SK-N-SH treated with all-trans-retinoic acid at 6 μM for 48 hours (cell line): ENCODE measurements around the gene REM2.
A peak's percentile ranks its signal among the peaks of the same experiment; 100 is the strongest.

ENCODE experiments used
- ATAC-seq: fragments of 200-7000 bp; cut with Tn5 transposase; 3 replicates; pipeline ENCODE4 v1.9.1; 2020; ENCODE audit warnings: mild to moderate bottlenecking, moderate library complexity
- ARNTL ChIP-seq: fragments of 450-650 bp; formaldehyde crosslinking; IDR thresholded peaks from 2 replicates; pipeline ENCODE4 v1.5.0; 2020; ENCODE audit warnings: low read depth, mild to moderate bottlenecking, moderate library complexity, borderline replicate concordance
- BACH2 ChIP-seq: fragments of 250-450 bp; sonication (Bioruptor Pico); IDR thresholded peaks from 2 replicates; pipeline ENCODE4 v1.9.0; 2021; ENCODE audit warnings: mild to moderate bottlenecking, borderline replicate concordance
- CSDC2 ChIP-seq: fragments of 250-450 bp; sonication (Bioruptor Pico); IDR thresholded peaks from 2 replicates; pipeline ENCODE4 v1.5.0; 2020; ENCODE audit warnings: mild to moderate bottlenecking, moderate library complexity
- ESRRG ChIP-seq: fragments of 250-450 bp; sonication (Bioruptor Pico); IDR thresholded peaks from 2 replicates; pipeline ENCODE4 v1.6.1; 2021; ENCODE audit warnings: mild to moderate bottlenecking
- GLIS3 ChIP-seq: fragments of 250-450 bp; sonication (Bioruptor Pico); IDR thresholded peaks from 2 replicates; pipeline ENCODE4 v1.5.0; 2020; ENCODE audit warnings: mild to moderate bottlenecking, moderate library complexity
- ISL1 ChIP-seq: fragments of 250-450 bp; sonication (Bioruptor Pico); IDR thresholded peaks from 2 replicates; pipeline ENCODE4 v2.1.2; 2022; ENCODE audit warnings: mild to moderate bottlenecking, moderate library complexity
- OSR1 ChIP-seq: fragments of 250-450 bp; sonication (Bioruptor Pico); IDR thresholded peaks from 2 replicates; pipeline ENCODE4 v1.8.0; 2022; ENCODE audit warnings: moderate library complexity, mild to moderate bottlenecking, inconsistent platforms
- RARB ChIP-seq: fragments of 250-450 bp; sonication (Bioruptor Pico); IDR thresholded peaks from 2 replicates; pipeline ENCODE4 v1.8.0; 2021; ENCODE audit warnings: mild to moderate bottlenecking, moderate library complexity
- SNAI2 ChIP-seq: fragments of 250-450 bp; sonication (Bioruptor Pico); IDR thresholded peaks from 2 replicates; pipeline ENCODE4 v1.5.0; 2020; ENCODE audit warnings: mild to moderate bottlenecking, moderate library complexity
- ZC3H10 ChIP-seq: fragments of 250-450 bp; sonication (Bioruptor Pico); IDR thresholded peaks from 2 replicates; pipeline ENCODE4 v1.5.1; 2021; ENCODE audit warnings: mild to moderate bottlenecking, moderate library complexity
- ZFP3 ChIP-seq: fragments of 250-450 bp; sonication (Bioruptor Pico); IDR thresholded peaks from 2 replicates; pipeline ENCODE4 v1.5.0; 2020; ENCODE audit warnings: mild to moderate bottlenecking, moderate library complexity
- ZFP30 ChIP-seq: fragments of 450-650 bp; formaldehyde crosslinking; IDR thresholded peaks from 2 replicates; pipeline ENCODE4 v1.5.0; 2022; ENCODE audit warnings: mild to moderate bottlenecking, moderate library complexity
- ZNF565 ChIP-seq: fragments of 450-650 bp; formaldehyde crosslinking; conservative IDR thresholded peaks from 2 replicates; pipeline ENCODE4 v1.5.0; 2020; ENCODE audit warnings: low read depth, mild to moderate bottlenecking, moderate library complexity
- ZNF70 ChIP-seq: fragments of 450-650 bp; formaldehyde crosslinking; IDR thresholded peaks from 2 replicates; pipeline ENCODE4 v1.5.0; 2020; ENCODE audit warnings: mild to moderate bottlenecking, moderate library complexity
- ZNF8 ChIP-seq: fragments of 450-650 bp; formaldehyde crosslinking; IDR thresholded peaks from 2 replicates; pipeline ENCODE4 v1.5.0; 2020; ENCODE audit warnings: mild to moderate bottlenecking, moderate library complexity
- TF ChIP-seq, protein P1 (sequence below): fragments of 250-450 bp; sonication (Bioruptor Pico); IDR thresholded peaks from 2 replicates; pipeline ENCODE4 v1.5.0; 2020; ENCODE audit warnings: mild to moderate bottlenecking, moderate library complexity
- TF ChIP-seq, protein P2 (sequence below): fragments of 250-450 bp; sonication (Bioruptor Pico); IDR thresholded peaks from 2 replicates; pipeline ENCODE4 v1.8.0; 2020; ENCODE audit warnings: mild to moderate bottlenecking, moderate library complexity, borderline replicate concordance
- TF ChIP-seq, protein P3 (sequence below): fragments of 250-450 bp; sonication (Bioruptor Pico); IDR thresholded peaks from 2 replicates; pipeline ENCODE4 v1.5.1; 2020; ENCODE audit warnings: low read depth, mild to moderate bottlenecking, moderate library complexity

The REM2 gene

DNA sequence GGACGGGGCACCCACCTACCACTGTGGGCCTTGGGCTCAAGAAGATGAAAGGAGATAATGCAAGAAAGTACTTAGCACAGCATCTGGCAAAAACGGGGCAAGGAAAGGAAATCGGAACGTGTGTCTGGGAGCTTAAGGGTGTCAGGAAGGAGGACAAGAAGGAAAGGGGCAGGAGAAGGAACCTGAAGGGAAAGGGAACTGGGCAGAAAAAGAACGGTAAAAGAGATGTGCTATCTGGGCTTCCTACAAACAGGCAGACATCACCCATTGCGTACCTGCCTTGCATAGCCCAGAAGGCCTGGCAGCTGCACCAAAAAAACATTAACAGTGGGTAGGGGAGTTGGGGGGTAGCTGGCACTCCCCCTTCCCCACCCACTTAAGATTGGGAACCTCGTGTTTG is 958 bp upstream of the REM2 start (continued):
- no peak for TF ChIP-seq ZFP3 (CRISPR knock-in tag)
- TF ChIP-seq ZC3H10 (CRISPR knock-in tag): no peak
- no peak for TF ChIP-seq RARB (CRISPR knock-in tag)
- TF ChIP-seq ESRRG: no peak
- TF ChIP-seq BACH2: no peak
- TF ChIP-seq, protein P1, sequence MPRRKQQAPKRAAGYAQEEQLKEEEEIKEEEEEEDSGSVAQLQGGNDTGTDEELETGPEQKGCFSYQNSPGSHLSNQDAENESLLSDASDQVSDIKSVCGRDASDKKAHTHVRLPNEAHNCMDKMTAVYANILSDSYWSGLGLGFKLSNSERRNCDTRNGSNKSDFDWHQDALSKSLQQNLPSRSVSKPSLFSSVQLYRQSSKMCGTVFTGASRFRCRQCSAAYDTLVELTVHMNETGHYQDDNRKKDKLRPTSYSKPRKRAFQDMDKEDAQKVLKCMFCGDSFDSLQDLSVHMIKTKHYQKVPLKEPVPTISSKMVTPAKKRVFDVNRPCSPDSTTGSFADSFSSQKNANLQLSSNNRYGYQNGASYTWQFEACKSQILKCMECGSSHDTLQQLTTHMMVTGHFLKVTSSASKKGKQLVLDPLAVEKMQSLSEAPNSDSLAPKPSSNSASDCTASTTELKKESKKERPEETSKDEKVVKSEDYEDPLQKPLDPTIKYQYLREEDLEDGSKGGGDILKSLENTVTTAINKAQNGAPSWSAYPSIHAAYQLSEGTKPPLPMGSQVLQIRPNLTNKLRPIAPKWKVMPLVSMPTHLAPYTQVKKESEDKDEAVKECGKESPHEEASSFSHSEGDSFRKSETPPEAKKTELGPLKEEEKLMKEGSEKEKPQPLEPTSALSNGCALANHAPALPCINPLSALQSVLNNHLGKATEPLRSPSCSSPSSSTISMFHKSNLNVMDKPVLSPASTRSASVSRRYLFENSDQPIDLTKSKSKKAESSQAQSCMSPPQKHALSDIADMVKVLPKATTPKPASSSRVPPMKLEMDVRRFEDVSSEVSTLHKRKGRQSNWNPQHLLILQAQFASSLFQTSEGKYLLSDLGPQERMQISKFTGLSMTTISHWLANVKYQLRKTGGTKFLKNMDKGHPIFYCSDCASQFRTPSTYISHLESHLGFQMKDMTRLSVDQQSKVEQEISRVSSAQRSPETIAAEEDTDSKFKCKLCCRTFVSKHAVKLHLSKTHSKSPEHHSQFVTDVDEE (CRISPR knock-in tag): no peak

DNA sequence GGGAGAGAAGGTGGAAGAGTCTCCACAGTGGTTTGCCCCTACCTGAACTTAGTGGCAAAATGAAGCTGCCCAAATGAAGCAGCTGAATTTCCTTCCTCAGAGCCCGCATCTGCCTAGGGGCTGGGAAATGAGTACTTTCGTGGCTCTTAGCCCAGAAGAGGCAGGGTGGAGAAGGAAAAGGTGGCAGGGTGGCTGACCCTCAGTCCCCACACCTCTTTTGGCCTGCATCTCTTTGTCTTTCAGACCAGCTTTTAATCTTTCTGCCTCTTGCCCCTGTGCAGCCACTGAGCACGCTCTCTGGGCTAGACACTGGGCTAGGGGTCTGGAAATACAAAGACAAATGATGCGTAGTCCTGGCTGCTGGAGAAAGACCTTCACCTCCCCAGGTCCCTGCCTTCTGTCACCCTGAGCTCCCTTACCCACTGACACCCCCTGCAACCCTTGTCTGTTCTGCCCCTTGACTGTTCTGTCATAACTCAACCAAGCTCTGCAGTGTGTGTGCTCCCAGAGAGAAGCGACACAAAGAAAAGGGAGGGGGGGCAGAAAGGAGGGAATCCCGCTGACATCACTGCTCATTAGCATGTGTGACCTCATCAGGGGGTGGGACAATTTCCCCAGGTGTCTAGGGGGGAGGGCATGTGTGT is 371 bp upstream of the REM2 start:
- TF ChIP-seq ARNTL (CRISPR knock-in tag) (no peak), ZNF565 (CRISPR knock-in tag) (no peak), OSR1 (CRISPR knock-in tag) (no peak), ZNF8 (no peak), ZFP30 (no peak), CSDC2 (no peak), ZNF70 (CRISPR knock-in tag) (no peak), GLIS3 (CRISPR knock-in tag) (no peak), ISL1 (CRISPR knock-in tag) (no peak), ESRRG (no peak), ZFP3 (CRISPR knock-in tag) (no peak)
- TF ChIP-seq, protein P2, sequence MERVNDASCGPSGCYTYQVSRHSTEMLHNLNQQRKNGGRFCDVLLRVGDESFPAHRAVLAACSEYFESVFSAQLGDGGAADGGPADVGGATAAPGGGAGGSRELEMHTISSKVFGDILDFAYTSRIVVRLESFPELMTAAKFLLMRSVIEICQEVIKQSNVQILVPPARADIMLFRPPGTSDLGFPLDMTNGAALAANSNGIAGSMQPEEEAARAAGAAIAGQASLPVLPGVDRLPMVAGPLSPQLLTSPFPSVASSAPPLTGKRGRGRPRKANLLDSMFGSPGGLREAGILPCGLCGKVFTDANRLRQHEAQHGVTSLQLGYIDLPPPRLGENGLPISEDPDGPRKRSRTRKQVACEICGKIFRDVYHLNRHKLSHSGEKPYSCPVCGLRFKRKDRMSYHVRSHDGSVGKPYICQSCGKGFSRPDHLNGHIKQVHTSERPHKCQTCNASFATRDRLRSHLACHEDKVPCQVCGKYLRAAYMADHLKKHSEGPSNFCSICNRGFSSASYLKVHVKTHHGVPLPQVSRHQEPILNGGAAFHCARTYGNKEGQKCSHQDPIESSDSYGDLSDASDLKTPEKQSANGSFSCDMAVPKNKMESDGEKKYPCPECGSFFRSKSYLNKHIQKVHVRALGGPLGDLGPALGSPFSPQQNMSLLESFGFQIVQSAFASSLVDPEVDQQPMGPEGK (CRISPR knock-in tag): no peak
- TF ChIP-seq, protein P3, sequence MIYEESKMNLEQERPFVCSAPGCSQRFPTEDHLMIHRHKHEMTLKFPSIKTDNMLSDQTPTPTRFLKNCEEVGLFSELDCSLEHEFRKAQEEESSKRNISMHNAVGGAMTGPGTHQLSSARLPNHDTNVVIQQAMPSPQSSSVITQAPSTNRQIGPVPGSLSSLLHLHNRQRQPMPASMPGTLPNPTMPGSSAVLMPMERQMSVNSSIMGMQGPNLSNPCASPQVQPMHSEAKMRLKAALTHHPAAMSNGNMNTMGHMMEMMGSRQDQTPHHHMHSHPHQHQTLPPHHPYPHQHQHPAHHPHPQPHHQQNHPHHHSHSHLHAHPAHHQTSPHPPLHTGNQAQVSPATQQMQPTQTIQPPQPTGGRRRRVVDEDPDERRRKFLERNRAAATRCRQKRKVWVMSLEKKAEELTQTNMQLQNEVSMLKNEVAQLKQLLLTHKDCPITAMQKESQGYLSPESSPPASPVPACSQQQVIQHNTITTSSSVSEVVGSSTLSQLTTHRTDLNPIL (CRISPR knock-in tag): no peak
- peak; percentile 2; the same call in 1 of the 3 replicates for ATAC-seq

DNA sequence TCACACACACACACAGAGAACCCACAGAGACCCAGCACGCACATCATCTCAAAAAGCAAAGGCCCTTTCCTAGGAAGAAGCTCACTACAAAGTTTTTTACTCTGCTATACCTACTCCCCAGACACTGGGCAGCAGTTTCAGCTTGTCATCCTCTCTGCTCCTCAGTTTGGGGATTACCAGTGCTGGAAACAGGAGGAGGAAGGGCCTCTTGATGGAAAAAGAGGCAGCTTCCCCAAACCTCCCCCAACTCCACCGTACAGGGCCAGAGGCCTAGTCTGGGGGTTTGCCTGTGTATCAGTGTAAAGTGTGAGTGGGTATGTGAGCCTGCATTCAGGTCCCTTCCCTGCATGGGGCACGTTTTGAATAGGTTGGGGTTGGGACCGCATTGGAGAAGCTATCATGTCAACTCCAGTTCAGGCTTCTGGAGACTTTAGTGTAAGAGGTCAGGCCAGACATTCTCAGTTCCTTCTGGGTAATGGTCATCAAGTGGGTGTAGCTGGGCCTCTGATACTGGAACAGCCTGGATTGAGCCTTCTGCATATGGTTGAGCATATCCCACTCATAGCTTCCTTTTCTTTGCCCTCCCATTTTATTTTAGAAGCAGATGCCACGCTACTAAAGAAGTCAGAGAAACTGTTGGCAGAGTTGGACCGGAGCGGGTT is 1.2 kb downstream of the REM2 start:
- TF ChIP-seq, protein P1 (CRISPR knock-in tag): no peak
- TF ChIP-seq BACH2: no peak
- TF ChIP-seq ZNF565 (CRISPR knock-in tag): no peak
- TF ChIP-seq, protein P2 (CRISPR knock-in tag): no peak
- no peak for TF ChIP-seq SNAI2 (CRISPR knock-in tag)
- TF ChIP-seq CSDC2: no peak
- ATAC-seq: no peak
